ENCODE data around the gene SSTR5.

The SSTR5 gene

DNA sequence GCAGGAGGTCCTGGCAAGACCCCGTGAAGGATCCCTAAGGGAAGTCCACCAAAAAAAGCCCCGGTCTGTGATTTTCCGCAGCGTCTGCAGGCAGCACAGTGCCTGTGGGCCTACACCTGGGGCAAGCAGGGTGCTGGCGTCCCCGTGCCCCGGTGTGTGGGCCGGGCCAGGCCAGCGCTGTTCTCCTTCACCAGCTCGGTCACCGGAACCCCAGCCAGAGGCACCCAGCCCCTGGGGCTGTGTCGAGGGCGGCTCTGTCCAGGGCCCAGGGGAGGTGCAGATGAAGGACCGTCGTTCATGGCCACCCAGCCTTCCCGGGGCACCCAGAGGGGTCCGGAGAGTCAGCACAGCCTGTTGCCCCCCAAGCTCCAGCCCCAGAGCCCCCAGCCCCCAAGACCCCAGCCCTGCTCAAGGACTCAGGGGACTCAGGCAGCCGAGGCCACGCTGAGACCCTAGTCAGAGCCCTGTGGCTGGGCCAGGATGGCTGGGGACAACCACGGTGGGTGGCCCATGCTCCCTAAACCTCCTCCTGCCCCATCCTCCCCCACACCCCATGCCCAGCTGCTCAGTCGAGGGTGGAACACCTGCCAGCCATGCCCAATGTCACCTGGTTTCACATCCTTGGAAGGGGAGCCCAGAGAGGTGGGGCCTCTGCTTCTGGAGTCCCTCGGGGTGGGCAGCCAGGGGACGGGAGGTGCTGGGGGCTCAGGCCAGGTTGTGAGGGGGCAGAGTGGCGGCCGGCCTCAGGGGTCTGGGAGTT is 29.2 kb downstream of the SSTR5 start:
- in situ Hi-C loops (cut with HindIII; ENCODE audit: low sequenced_read_pairs) = no loop called here

DNA sequence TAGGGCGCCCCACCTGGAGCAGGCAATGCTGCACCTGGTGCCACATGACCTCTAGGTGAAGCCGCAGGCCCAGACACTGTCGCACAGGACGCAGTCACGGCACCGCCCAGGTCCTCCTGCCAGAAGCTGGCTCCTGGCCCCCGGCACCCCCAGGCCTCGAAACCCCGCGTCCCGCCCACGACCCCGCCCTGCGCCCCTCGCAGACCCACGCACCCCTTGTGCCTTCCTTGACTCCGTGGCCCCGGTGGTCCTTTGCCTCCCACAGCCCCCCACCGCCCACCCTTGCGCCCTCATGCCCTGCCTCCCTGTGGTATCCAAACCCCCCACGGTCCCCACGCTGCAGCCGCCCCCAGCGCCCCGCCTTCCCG is 29.8 kb downstream of the SSTR5 start:
- in situ Hi-C loops (cut with HindIII; ENCODE audit: low sequenced_read_pairs) = no loop called here

DNA sequence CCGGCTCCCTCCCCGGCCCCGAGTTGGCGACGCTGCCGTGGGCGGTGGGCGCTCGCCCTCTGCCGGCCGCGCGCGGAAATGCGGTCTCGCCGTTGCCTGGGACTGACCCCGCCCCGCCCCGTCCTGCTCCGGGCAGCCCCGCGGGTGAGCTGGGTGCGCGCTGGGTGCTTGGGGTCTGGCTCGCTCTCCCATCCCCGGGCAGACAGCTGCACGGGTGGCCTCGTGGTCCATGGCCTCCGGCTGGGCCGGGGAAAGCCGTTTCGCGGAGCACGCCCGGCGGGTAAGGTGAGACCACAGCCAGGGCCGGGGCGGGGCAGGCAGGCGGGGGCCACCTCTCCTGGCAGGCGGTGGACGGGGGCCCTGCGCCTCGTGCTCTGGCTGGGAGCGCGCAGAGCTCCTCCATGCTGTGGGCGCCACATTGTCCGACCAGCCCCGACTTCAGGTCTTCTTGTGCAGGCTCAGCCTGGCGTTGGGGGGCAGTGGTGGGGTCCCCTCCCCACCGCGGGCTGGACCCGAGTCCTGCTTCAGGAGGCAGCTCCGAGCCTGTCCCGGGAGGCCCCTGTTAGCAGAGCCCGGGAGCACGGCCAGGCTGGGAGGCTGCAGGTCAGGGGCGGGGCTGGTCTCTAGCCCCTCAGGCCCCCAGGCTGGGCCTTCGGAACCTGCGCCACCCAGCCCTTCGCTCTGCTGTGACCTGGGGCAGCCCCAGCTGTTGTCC is 30.5 kb downstream of the SSTR5 start:
- in situ Hi-C loops (cut with HindIII; ENCODE audit: low sequenced_read_pairs) = no loop called here

DNA sequence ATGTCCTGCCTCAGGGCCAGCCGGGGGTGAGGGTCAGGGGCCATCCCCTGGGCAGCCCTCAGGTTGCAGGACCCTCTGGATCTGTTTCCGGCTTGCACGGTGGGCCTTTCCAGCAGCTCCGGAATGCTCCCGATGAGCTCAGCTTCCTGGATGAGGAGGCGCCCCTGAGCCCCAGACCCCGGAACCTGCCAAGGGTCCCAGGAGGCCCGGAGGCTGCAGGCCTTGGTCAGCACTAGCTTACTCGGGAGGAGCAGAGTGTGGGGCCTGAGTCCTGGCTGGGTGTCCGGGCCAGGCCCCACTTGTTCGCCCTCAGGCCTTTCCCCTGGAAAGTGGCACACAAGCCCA is 31.1 kb downstream of the SSTR5 start:
- in situ Hi-C loops (cut with HindIII; ENCODE audit: low sequenced_read_pairs) = no loop called here

DNA sequence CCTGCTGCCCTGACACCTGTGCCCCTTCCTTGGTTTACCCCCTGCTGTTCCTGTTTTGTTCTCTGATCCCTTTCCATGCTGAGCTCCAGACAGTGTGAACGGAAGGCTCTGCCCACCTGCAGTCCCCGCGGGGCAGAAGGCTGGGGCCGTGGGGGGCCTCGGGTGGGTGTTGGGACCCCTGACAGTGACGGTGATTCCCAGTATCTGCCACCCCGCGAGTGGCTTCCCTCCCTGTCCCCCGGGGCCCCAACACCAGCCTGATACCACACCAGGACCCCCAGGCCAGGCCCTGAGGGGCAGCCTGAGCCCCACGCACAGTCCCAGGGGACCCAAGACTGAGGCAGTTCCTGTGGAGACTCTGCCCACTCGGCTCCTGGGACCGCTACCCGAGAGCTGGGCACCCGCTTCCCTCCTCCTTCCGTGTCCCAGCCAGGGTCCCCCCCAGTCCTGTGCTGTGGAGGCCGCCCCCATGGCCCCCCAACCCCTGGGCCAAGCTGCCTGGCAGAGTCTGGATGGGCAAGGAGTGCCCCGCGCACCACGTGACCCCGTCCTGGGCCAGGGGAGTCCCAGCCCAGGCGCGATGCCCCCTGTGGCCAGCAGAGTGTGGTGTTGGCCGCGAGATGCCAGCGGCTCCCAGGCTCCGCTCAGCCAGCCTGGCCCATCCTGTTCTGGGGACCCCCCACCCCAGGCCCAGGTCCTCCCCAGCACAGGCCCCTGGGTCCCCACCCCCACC is 33.5 kb downstream of the SSTR5 start:
- in situ Hi-C loops (cut with HindIII; ENCODE audit: low sequenced_read_pairs) = no loop called here

DNA sequence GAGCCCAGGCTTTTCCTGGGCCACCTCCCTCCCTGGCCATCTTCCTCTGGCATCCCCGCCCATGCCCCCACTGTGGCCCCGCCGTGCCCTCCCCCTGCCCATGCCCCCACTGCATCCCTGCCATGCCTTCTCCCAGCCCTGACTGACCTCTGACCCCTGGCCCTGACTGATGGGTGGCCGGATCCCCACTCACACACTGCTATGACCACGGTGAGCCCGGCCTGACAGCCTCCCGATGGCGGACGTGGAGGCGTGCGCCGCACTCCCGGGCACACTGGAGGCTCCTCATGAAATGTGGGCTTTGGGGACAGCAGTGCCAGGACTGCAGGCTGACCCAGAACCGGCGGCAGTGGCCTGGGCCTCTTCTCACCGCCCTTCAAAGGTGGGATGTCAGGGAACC is 34.1 kb downstream of the SSTR5 start:
- in situ Hi-C loops (cut with HindIII; ENCODE audit: low sequenced_read_pairs) = no loop called here

DNA sequence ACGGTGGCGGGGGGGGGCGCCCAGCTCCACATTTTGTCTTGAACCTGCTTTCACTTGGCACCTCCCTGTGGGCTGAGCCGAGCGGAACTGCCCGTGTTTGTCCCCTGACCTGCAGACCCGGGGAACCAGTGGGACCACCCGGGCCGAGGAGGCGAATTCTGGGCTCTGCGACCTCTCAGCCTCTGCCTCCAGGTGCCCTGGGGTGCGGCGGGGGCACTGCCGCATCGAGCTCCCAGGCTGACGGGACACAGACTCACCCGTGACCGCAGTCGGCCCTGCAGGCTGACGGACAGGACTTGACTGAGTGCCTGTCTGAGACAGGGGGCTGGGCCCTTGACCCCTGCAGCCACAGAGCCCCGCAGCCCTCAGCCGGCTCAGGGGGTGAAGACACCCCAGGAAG is 34.6 kb downstream of the SSTR5 start:
- in situ Hi-C loops (cut with HindIII; ENCODE audit: low sequenced_read_pairs) = no loop called here

DNA sequence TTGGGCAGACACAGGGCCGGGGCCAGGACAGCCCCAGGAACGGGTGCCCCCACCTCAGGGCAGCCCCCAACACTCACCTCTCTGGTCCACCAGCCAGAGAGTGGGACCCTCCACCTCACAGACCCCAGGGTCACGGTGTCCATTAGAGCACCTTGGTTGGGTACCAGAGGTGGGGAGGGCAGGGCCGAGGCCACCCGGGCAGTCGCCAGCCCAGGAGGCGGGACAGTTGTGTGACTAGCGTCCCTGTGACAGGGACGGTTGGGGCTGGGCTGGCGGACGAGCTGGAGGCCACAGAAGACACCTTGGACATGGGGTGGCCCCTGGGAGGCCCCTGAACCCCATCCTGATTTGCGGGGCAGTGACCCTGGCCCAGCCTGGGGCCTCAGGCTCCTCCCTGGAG is 35.2 kb downstream of the SSTR5 start:
- in situ Hi-C loops (cut with HindIII; ENCODE audit: low sequenced_read_pairs) = no loop called here

DNA sequence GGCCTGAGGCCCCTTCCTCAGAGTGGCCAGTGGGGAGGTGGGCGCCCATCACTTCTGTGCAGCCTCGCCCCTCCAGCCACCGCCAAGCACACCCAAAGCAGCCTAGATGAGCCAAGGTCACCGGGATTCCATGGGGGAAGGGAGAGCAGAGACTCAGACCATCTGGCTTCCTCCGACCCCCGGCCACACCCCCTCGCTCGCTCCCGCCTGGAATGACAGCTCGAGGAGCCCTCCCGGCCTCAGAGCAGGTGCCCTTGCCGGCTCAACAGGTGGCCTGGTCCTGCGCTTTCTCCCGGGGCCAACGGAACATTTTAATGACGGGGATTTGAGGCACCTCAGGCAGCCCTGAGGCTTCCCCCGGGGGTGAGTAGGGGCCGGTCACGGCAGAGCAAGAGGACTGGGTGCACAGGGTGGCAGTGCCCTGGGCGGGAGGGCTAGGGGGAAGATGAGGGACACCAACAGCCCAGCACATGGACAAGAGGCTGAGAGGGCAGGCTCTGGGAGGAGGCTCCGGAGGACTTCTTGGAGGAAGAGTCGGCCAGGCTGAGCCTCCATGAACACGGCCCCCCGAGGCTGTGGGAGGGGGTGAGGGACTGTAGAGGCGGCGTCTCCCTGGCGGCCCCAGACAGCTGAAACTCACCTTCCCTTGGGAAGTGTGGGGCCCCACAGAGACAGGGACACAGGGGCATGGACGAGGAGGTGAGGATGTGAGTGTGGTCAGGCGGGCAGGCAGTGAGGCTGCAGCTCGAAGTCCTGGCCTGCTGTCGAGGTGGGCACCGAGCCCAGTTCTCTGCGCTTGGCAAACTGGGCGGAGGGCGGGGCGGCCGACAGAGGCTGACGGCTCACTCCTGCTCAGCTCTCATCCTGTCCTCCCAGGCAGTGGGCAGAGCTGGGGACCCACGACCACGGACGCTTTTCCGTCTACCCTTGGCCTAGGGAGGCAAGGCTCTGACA is 36.0 kb downstream of the SSTR5 start:
- in situ Hi-C loops (cut with HindIII; ENCODE audit: low sequenced_read_pairs) = no loop called here

DNA sequence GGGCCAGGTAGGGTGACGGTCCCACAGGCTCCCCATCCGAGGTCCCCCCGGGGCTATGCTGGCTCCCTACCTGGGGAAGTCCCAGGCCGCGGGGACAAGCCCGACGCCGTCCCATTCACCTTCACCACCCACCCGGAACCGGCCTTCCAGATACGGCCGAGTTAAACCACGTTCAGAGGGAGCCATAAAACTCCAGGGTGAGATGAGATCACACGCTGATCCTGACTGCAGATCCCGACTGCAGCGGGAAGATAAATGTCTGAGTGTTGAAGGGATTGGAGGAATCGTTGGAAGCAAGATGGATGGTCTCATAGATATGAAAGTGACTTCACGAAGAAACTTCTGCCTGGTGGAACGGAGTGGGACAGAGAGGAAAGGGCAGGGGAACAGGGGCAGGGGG is 37.1 kb downstream of the SSTR5 start:
- in situ Hi-C loops (cut with HindIII; ENCODE audit: low sequenced_read_pairs) = loop anchor here (10.0 kb wide), 1 partner anchor 75 kb away; no protein-coding TSS in a partner anchor

DNA sequence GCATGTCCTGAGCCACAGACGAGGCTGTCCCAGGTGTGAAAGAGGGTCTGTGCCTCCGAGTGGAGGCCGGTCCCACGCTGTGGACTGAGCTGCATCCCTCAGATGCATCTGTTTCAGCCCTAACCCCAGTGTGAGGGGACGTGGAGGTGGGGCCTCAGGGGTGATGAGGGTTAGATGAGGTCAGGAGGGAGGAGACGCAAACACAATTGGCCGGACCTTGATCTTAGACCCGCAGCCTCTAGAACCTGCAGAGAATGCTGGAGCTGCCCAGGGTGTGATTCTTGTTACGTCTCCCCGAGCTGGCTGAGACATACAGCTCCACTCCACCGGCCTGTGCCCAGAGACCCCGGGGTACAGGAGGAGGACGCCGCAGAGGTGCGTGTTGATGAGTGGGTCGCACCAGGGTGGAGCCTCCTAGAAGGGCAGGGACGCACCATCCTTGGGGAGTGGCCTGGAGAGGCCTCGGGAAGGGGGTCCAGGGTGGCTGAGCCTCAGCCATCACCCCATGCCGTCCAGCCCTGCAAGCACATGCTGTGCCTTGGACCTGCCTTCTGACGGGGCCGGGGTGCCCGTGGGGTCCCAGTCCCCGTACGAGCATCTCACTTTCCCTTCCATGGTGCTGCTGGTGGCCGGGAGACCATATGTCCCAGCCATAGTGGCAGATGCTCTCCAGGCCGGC is 40.1 kb downstream of the SSTR5 start:
- in situ Hi-C loops (cut with HindIII; ENCODE audit: low sequenced_read_pairs) = loop anchor here (10.0 kb wide), 1 partner anchor 72 kb away; no protein-coding TSS in a partner anchor

DNA sequence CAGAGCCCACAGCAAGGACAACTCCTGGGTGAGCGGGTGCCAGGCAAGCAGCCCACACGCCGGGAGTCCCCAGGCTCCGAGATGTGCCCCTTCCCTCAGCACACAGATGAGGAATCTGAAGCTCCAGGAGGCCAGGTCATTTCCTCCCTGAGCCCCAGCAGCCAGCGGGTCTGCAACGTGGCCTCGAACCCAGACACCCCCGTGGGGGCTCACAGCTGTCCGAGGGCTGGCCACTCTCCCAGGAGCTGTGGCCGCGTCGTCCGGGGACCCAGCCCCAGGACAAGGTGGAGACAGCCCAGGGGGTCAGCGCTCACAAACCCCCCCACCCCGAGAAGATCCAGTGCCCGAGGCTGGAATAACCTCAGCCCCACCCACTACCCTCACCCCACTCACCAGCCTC is 40.9 kb downstream of the SSTR5 start:
- in situ Hi-C loops (cut with HindIII; ENCODE audit: low sequenced_read_pairs) = loop anchor here (10.0 kb wide), 1 partner anchor 71 kb away; no protein-coding TSS in a partner anchor

DNA sequence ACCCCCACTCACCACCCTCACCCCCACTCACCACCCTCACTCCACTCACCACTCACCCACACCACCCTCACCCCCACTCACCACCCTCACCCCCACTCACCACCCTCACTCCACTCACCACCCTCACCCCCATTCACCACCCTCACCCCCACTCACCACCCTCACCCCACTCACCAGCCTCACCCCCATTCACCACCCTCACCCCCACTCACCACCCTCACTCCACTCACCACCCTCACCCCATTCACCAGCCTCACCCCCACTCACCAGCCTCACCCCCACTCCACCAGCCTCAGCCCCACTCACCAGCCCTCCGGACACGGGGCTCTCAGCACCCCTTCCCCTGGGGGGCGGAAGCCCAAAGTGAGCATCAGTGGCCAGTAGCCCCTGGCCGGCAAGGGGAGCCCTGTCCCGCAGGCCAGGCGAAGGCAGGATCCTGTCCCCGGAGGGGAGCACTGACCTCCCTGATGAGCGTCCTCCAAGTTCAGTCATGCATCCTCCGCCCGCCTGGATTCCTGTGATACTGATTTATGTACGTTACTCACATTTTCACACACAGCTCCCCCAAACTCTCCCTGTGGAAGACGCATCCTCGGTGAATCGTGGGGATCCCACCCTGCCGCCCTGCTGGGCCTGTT is 41.5 kb downstream of the SSTR5 start:
- in situ Hi-C loops (cut with HindIII; ENCODE audit: low sequenced_read_pairs) = loop anchor here (10.0 kb wide), 1 partner anchor 71 kb away; no protein-coding TSS in a partner anchor

DNA sequence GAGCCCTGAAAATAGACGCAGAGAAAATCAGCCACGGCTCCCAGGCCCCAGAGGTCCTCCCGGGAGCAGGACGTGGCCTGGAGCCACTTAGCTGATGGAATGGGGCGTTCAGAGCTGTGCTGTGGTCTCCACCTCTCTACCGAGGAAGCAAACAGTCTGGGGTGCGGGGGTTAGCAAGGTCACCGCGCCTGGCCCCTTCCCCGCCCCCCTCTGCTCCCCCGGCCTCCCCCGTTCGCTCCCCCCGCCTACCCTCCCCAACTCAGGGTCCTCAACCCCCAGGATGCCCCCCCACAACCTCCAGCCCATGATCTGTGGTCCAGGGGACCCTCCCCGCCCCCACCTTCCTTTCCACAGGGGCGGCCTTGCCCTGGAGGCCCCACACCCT is 44.1 kb downstream of the SSTR5 start:
- in situ Hi-C loops (cut with HindIII; ENCODE audit: low sequenced_read_pairs) = loop anchor here (10.0 kb wide), 1 partner anchor 68 kb away; no protein-coding TSS in a partner anchor

DNA sequence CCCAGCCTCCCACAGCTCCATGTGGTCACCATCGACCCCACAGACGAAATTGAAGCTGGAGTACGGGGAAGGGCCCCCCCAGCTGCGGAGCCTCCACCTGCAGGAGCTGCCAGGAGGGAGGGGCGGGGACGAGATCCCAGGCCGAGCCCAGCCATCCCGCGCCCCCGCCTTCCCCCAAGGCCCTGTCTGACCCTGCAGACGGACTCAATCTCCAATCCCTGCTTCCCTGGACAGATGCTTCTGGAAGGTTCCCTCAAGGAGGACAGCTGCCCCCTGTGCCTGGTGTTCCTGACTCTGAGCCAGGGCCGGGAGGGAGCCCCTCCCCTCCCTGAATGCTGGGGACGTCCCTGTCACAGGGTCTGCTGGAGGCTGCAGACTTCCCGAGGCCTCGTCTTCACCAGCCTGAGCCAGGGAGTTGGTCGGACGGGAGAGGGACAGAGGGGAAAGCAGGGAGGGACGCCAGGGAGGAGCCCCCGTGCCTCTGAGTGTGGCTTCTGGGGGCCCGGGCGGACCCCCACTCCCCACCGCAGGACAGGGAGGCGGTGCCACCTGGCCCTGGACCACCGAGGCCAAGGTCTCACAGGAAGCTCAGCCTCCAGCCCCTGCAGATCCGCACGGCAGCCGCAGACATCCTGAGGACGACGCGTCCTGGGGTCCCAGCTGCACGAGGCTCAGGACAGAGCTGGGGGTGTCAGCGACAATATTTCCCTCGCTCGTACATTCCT is 44.8 kb downstream of the SSTR5 start:
- in situ Hi-C loops (cut with HindIII; ENCODE audit: low sequenced_read_pairs) = loop anchor here (10.0 kb wide), 1 partner anchor 67 kb away; no protein-coding TSS in a partner anchor

DNA sequence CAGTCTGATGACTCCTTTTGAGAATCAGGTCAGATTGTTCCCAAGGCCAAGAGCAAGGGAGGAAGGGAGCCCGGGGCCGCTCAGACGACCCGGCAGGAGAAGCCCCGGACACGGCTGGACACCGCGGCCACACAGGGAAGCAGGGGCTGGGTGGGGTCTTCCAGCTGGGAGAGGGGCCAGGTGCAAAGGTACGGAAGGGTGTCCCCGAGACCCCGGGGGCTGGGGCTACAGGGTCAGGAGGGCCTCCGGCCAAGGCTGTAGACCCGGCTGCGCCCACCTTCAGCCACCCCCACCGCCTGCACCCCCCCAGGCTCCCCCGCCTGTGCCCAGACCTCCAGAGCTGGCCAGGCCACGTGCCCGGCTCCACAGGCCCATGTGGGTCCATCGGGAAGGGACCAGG is 45.4 kb downstream of the SSTR5 start:
- in situ Hi-C loops (cut with HindIII; ENCODE audit: low sequenced_read_pairs) = loop anchor here (10.0 kb wide), 1 partner anchor 67 kb away; no protein-coding TSS in a partner anchor

DNA sequence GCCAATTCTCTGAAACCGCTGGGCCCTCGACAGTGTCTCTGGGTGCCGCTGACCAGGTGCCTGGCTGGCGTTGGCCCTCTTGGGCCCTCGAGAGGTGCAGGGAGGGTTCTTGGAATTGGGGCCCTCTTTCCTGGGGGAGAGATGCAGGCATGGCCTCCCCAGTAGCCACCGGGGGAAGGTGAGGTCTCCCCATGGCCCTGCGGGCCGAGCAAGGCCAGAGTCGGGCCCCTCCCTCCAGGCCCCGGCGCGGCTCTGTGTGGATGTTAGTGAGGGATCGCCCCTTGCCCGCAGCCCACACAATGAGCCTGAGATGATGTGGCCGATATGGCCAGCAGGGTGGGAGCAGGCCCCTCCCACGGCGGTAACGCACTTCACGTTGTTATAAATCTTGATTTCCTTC is 46.6 kb downstream of the SSTR5 start:
- in situ Hi-C loops (cut with HindIII; ENCODE audit: low sequenced_read_pairs) = loop anchor here (10.0 kb wide), 1 partner anchor 66 kb away; no protein-coding TSS in a partner anchor

DNA sequence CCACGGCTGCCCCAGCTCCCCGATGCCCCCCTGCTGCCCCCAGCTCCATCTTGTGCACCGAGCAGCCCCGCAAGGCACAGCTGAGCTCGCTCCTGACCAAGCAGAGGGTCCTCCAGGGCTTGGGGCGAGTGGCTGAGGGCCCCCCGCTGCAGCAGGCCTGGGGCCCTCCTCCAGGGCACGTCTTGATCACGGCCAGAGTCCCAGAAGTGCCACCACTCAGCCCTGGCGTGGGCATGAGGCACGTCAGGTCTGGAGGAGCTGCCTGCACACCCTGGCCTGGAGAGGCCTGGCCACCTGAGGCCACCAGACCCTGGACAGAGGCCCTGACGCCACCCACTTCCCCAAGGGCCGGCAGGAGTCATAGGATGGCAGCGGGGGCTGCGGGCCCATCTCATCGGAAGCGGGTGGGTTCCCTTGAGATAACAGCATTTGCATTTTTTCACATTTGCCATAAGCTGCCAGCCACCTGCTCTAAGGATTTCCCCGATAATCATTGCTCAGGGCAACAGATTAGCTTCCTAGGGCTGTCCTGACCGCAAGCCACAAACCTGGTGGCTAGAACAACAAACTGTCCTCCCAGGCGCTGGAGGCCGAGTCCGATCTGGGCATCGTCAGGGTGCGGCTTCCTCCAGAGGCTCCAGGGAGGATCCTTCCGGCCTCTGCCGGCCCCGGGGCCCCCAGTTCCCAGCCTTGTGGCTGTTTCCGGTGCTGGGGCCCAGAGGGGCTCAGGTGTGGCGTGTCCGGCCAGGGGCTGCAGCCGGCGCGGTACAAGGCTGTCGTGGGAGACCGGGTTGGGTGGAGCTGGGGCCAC is 47.4 kb downstream of the SSTR5 start:
- in situ Hi-C loops (cut with HindIII; ENCODE audit: low sequenced_read_pairs) = loop anchor here (10.0 kb wide), 1 partner anchor 65 kb away; no protein-coding TSS in a partner anchor
